DND-41 (cell line): Measurements from ENCODE around the gene PRSS2.
"Not testable (repeated sequence)": the region's sequence is repeated elsewhere in the genome, so short reads cannot be mapped to it uniquely, and the experiment has no call there.

Experiments
- ATAC-seq: fragments of 200-7000 bp; cut with Tn5 transposase; 3 replicates; pipeline ENCODE4 v1.9.1; 2021; ENCODE audit warnings: low read depth; ENCODE audit not compliant: insufficient read depth
- DNase-seq: peaks from one replicate; pipeline ENCODE4 v3.0.0-alpha.2; 2020
- H2AFZ ChIP-seq: 2 replicates; pipeline ENCODE4 v1.6.0; 2012; ENCODE audit warnings: low read depth, low read length
- H3K27ac ChIP-seq: 2 replicates; pipeline ENCODE4 v1.5.1; 2012; ENCODE audit warnings: low read length, inconsistent platforms
- H3K27me3 ChIP-seq: fragments of 200-600 bp; sonication (generic); 2 replicates; pipeline ENCODE4 v1.6.0; 2012; ENCODE audit warnings: low read length, mild to moderate bottlenecking, inconsistent platforms; ENCODE audit not compliant: insufficient read depth, poor library complexity
- H3K36me3 ChIP-seq: 2 replicates; pipeline ENCODE4 v1.5.1; 2012; ENCODE audit warnings: low read length, inconsistent platforms; ENCODE audit not compliant: insufficient read depth
- H3K4me1 ChIP-seq: 2 replicates; pipeline ENCODE4 v1.5.1; 2012; ENCODE audit warnings: mild to moderate bottlenecking, low read length; ENCODE audit not compliant: insufficient read depth
- H3K4me2 ChIP-seq: 2 replicates; pipeline ENCODE4 v1.6.0; 2012; ENCODE audit warnings: mild to moderate bottlenecking, moderate library complexity, low read length, inconsistent platforms; ENCODE audit not compliant: insufficient read depth
- H3K4me3 ChIP-seq, 2 experiments: fragments of 200-600 bp in 1 of 2; shearing (Covaris generic) in 1 of 2; 2 replicates each; pipeline ENCODE4 v1.5.1; 2012 to 2016; ENCODE audit warnings: inconsistent platforms in 2 of 2, low read length in 2 of 2, mild to moderate bottlenecking in 2 of 2, low read depth in 1 of 2, moderate library complexity in 1 of 2
- H3K79me2 ChIP-seq: 2 replicates; pipeline ENCODE4 v1.6.0; 2012; ENCODE audit warnings: low read length, inconsistent platforms; ENCODE audit not compliant: insufficient read depth
- H3K9ac ChIP-seq: 2 replicates; pipeline ENCODE4 v1.6.0; 2012; ENCODE audit warnings: low read depth, mild to moderate bottlenecking, inconsistent platforms, low read length, moderate library complexity
- H3K9me3 ChIP-seq: 2 replicates; pipeline ENCODE4 v1.5.1; 2012; ENCODE audit warnings: low read length, moderate library complexity, mild to moderate bottlenecking, inconsistent platforms; ENCODE audit not compliant: insufficient read depth, severe bottlenecking
- H4K20me1 ChIP-seq: 2 replicates; pipeline ENCODE4 v1.6.0; 2012; ENCODE audit warnings: low read length; ENCODE audit not compliant: insufficient read depth
- CTCF ChIP-seq: IDR thresholded peaks from 2 replicates; pipeline ENCODE4 v1.5.1; 2012; ENCODE audit warnings: borderline replicate concordance, low read length, moderate library complexity, mild to moderate bottlenecking; ENCODE audit not compliant: poor library complexity, severe bottlenecking; ENCODE audit errors: extremely low read depth
- EZH2 ChIP-seq: IDR thresholded peaks from 3 replicates; pipeline ENCODE4 v1.6.1; 2012; ENCODE audit warnings: borderline replicate concordance, low read depth, mild to moderate bottlenecking, moderate library complexity, low read length, inconsistent platforms; ENCODE audit not compliant: severe bottlenecking

PRSS2 gene

GRCh38 chr7:142767451-142767850 is 3.3 kb upstream of the PRSS2 start:
- Histone ChIP-seq H3K9me3 (no peaks in the 10 kb centered on the region), H3K36me3 (no peaks in the 10 kb centered on the region), H3K4me2 (no peak overlapping the region), H3K4me1 (no peaks in the 10 kb centered on the region), H3K27me3 (no peaks in the 10 kb centered on the region), H3K79me2 (no peaks in the 10 kb centered on the region), H3K4me3 (no peak overlapping the region), H2AFZ (no peak overlapping the region), H3K27ac (no peak overlapping the region), H4K20me1 (no peaks in the 10 kb centered on the region), H3K9ac (no peak overlapping the region)
- no peak for DNase-seq
- no peak for ATAC-seq
- TF ChIP-seq CTCF (no peak), EZH2 (no peak)

- TF ChIP-seq EZH2 = no peak
- no peak for TF ChIP-seq CTCF
- Histone ChIP-seq H3K27ac (no peak overlapping the region), H3K79me2 (no peaks in the 10 kb centered on the region), H4K20me1 (no peaks in the 10 kb centered on the region), H3K4me1 (no peaks in the 10 kb centered on the region), H2AFZ (no peak overlapping the region), H3K27me3 (no peaks in the 10 kb centered on the region), H3K36me3 (no peaks in the 10 kb centered on the region), H3K9ac (no peak overlapping the region), H3K9me3 (no peaks in the 10 kb centered on the region), H3K4me3 (no peak overlapping the region), H3K4me2 (no peak overlapping the region)
- DNase-seq (no peak), ATAC-seq (no peak)
Measured at GRCh38 chr7:142767861-142768260, 2.9 kb upstream of the PRSS2 start.

- H3K27ac ChIP-seq, H3K4me1 ChIP-seq, H3K9me3 ChIP-seq, H2AFZ ChIP-seq, ATAC-seq, H3K9ac ChIP-seq, H3K4me3 ChIP-seq, H4K20me1 ChIP-seq, H3K27me3 ChIP-seq, H3K4me2 ChIP-seq, DNase-seq, H3K36me3 ChIP-seq, H3K79me2 ChIP-seq: not testable (repeated sequence)
Measured at GRCh38 chr7:142768885-142769284, 1.9 kb upstream of the PRSS2 start.

DNA sequence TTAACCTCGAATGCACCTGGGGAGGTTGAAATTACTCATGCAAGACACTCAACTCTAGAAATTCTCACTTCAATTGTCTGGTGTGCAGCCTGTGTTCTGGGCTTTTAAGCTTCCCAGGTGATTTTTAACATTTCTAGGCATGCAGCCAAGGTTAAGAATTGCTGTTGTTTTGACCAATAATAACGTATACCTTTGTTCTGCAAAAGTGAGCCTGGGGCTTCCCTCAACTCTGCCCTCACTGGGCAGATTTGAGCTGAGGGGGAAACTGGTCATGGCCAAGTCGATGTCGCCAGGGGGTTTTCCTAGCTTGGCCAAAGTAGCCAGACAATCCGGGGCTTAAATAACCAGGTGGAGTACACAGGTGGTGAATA is 568 bp downstream of the PRSS2 start:
- DNase-seq = no peak
- no peak overlapping the region for H3K4me3 ChIP-seq
- H3K4me1 ChIP-seq = no peaks in the 10 kb centered on the region
- no peaks in the 10 kb centered on the region for H3K27me3 ChIP-seq
- no peak overlapping the region for H2AFZ ChIP-seq
- H3K79me2 ChIP-seq = no peaks in the 10 kb centered on the region
- H4K20me1 ChIP-seq = no peaks in the 10 kb centered on the region
- TF ChIP-seq CTCF (no peak), EZH2 (no peak)
- ATAC-seq = no peak
- H3K9me3 ChIP-seq = no peaks in the 10 kb centered on the region
- H3K27ac ChIP-seq = no peak overlapping the region
- no peak overlapping the region for H3K9ac ChIP-seq
- H3K4me2 ChIP-seq = no peak overlapping the region
- H3K36me3 ChIP-seq = no peaks in the 10 kb centered on the region
